Measurements from ENCODE around the gene KIF1A. TPM values are rescaled to one million over a fixed set of nuclear protein-coding genes. Genes with fewer than 3 reads are reported as not detected.

Gene KIF1A
- total and polyA plus RNA-seq, 2 of the 8 experiments (the other 6 are each of a cell fraction or from before 2014, with no cell fraction given): 61.3 to 281 TPM

- POLR2A ChIA-PET (ENCODE audit: partially characterized antibody): interaction anchor here (1.0 to 1.6 kb wide), 3 partner anchors 13 to 59 kb away, joined by 4 to 7 read pairs (median 4); no protein-coding TSS in a partner anchor
- H2AK5ac ChIP-seq (ENCODE audit: low read depth, low read length): no peak overlapping the region
- CTCF ChIA-PET (ENCODE audit: partially characterized antibody): interaction anchor here (1.1 to 1.2 kb wide), 2 partner anchors 14 to 25 kb away, joined by 3 read pairs; no protein-coding TSS in a partner anchor
- H4K20me1 ChIP-seq (replicated peaks in 1 of 2; ENCODE audit: control insufficient read depth in 1 of 2, insufficient read depth in 2 of 2, low read length in 2 of 2): peaks cover 7 to 17% of the 10 kb centered on the region in 2 experiments
- H2BK12ac ChIP-seq (ENCODE audit: low read depth, low read length): no peak overlapping the region
- no peaks in the 10 kb centered on the region for H3K27me3 ChIP-seq (replicated peaks in 1 of 4; ENCODE audit: control insufficient read depth in 3 of 4, extremely low read depth in 1 of 4, insufficient read depth in 3 of 4, low read length in 3 of 4)
- H4K8ac ChIP-seq (ENCODE audit: extremely low read depth, insufficient read depth, low read length): no peak overlapping the region
- H3K18ac ChIP-seq (ENCODE audit: extremely low read depth, low read length): no peak overlapping the region
- no peak overlapping the region for H3K23ac ChIP-seq (ENCODE audit: insufficient read length)
- H4K5ac ChIP-seq (ENCODE audit: insufficient read length, low read depth, low read length): no peak overlapping the region
- no peak overlapping the region for H2AFZ ChIP-seq (ENCODE audit: low read length)
- no peak for FAIRE-seq
- H4K91ac ChIP-seq (replicated peaks; ENCODE audit: insufficient read length, low read length): no peak overlapping the region
- no peak overlapping the region for H2BK120ac ChIP-seq (replicated peaks; ENCODE audit: low read depth, low read length)
- H3K14ac ChIP-seq (ENCODE audit: insufficient read length): no peak overlapping the region
- no peak overlapping the region for H3K4me3 ChIP-seq (ENCODE audit: extremely low read depth in 1 of 4, insufficient read depth in 2 of 4, low read depth in 3 of 4, low read length in 4 of 4)
- peaks cover 2% of the 10 kb centered on the region for H3K79me1 ChIP-seq (ENCODE audit: low read depth, low read length)
- no peaks in the 10 kb centered on the region for H3K79me2 ChIP-seq (ENCODE audit: control insufficient read depth in 1 of 2, insufficient read depth in 2 of 2, low read length in 2 of 2)
- H3K23me2 ChIP-seq (ENCODE audit: low read depth, low read length): no peaks in the 10 kb centered on the region
- H3K27ac ChIP-seq (ENCODE audit: low read depth, low read length): no peak overlapping the region
- no peak overlapping the region for H3K56ac ChIP-seq (replicated peaks; ENCODE audit: insufficient read length, low read depth, low read length)
- no peak overlapping the region for H3K4me2 ChIP-seq (ENCODE audit: insufficient read depth in 1 of 2, low read depth in 2 of 2, low read length in 2 of 2)
- TF ChIP-seq PHF8 (conservative IDR thresholded peaks at IDR 0.05; ENCODE audit: low read depth, low read length): no peak
- TF ChIP-seq E2F6 (IDR thresholded peaks at IDR 0.05): no peak
- no peak for TF ChIP-seq RXRA (IDR thresholded peaks at IDR 0.05; ENCODE audit: insufficient read depth, low read depth, low read length)
- no peak for TF ChIP-seq NANOG (IDR thresholded peaks at IDR 0.05; ENCODE audit: insufficient read depth, low read depth, low read length, poor library complexity, severe bottlenecking)
- no peak for TF ChIP-seq SRF (IDR thresholded peaks at IDR 0.05; ENCODE audit: low read depth, low read length)
- TF ChIP-seq EP300 (IDR thresholded peaks at IDR 0.05; ENCODE audit: borderline replicate concordance in 1 of 2, low read depth in 2 of 2, low read length in 2 of 2): no peak
- H2BK20ac ChIP-seq (ENCODE audit: low read length): no peak overlapping the region
- H3K4ac ChIP-seq (replicated peaks; ENCODE audit: insufficient read length, low read depth, low read length): no peak overlapping the region
- H3K9me3 ChIP-seq (ENCODE audit: insufficient read depth in 2 of 2, low read depth in 1 of 2, low read length in 1 of 2): no peaks in the 10 kb centered on the region
- peaks cover 24 to 96% (median 68%) of the 10 kb centered on the region in 4 experiments for H3K36me3 ChIP-seq (ENCODE audit: control insufficient read depth in 2 of 4, insufficient read depth in 4 of 4, low read length in 3 of 4)
- H2BK15ac ChIP-seq (ENCODE audit: low read length): no peak overlapping the region
- no peaks in the 10 kb centered on the region for H3K4me1 ChIP-seq (replicated peaks in 1 of 4; ENCODE audit: control insufficient read depth in 3 of 4, insufficient read depth in 4 of 4, low read length in 3 of 4)
- no peak overlapping the region for H3K9ac ChIP-seq (replicated peaks in 1 of 4; ENCODE audit: extremely low read depth in 1 of 4, low read depth in 3 of 4, low read length in 3 of 4)
- DNase-seq (ENCODE audit: low read depth in 1 of 2, low spot score in 2 of 2): no peak
- no peak overlapping the region for H2BK5ac ChIP-seq (ENCODE audit: low read depth, low read length)
- WGBS, 2 experiments (ENCODE audit: extremely low coverage in 1 of 2, insufficient coverage in 1 of 2, insufficient read length in 1 of 2, insufficient replicate concordance in 2 of 2, low coverage in 1 of 2, low lambda C conversion rate in 2 of 2, missing lambda C conversion rate in 1 of 2): 91% methylated on average over 16 of the region's 16 CpGs; no CpG with 5 or more reads in 1 of the 2 experiments
Measured at GRCh38 chr2:240722376-240722775, 97.6 kb downstream of the KIF1A start.
